HG03558 (cell line): ENCODE data around the gene ANTXR2.
A peak's percentile ranks its signal among the peaks of the same experiment; 100 is the strongest.

ENCODE experiments used
- ATAC-seq: cut with Tn5 transposase; IDR thresholded peaks from one replicate; pipeline ENCODE4 v1.9.1; 2021; ENCODE audit warnings: moderate number of reproducible peaks; ENCODE audit not compliant: unreplicated experiment; ENCODE audit errors: extremely low read depth

Gene ANTXR2

GRCh38 chr4:80092847-80093246, 19.8 kb upstream of the ANTXR2 start:
- ATAC-seq: no peak

DNA sequence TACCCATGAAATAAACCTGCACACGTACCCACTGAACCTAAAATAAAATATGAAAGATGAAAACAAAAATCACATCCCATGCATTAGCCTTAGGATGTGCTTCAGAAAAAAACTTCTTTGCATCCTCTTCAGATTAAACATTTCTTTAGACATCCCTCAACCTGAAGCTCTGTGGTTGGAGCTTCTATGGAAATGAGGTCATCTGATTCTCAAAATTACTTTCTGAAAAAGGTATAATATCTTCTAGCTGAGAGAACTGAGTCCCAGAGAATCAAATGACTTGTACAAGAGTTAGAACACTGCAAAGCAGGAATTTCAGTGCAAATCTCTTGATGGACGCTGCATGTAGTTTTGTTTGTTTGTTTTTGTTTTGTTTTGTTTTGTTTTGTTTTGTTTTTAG, 19.1 kb upstream of the ANTXR2 start:
- ATAC-seq: no peak

DNA sequence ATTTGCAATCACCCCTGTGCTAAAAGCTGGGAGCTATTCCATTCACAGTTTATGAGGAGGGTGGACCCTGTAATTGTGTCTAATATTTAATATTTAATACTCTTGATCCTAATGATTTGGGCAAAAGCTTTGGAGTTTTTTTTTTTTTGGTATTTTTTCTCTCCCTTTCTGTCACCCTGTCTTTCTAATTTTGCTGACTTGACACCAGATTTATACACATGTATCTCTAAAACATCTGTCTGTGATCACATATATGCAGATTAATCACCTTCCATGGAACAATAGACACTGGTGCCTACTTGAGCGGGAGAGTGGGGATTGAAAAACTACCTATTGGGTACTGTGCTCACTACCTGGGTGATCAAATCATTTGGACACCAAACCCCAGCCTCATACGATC, 18.7 kb upstream of the ANTXR2 start:
- ATAC-seq: no peak

GRCh38 chr4:80091184-80091583, 18.2 kb upstream of the ANTXR2 start:
- ATAC-seq: no peak

GRCh38 chr4:80090090-80090489, 17.1 kb upstream of the ANTXR2 start:
- ATAC-seq: no peak

GRCh38 chr4:80088471-80088870, 15.4 kb upstream of the ANTXR2 start:
- no peak for ATAC-seq

GRCh38 chr4:80086296-80086695, 13.3 kb upstream of the ANTXR2 start:
- ATAC-seq: no peak

GRCh38 chr4:80085081-80085480, 12.1 kb upstream of the ANTXR2 start:
- no peak for ATAC-seq

DNA sequence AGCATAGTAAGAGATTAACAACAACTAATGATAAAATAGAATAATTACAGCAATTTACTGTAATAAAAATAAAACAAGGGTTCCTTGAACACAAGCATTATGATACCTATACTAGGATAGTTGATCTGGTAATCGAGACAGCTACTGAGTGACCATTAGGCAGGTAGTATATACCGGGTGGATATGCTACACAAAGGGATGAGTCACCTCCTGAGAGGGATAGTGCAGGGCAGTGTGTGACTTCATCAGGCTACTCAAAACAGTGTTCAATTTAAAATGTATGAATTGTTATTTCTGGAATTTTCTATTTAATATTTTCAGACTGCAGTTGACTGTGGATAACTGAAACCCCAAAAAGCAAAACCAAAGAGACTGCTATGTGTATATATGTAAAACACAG, 9.7 kb upstream of the ANTXR2 start:
- no peak for ATAC-seq

DNA sequence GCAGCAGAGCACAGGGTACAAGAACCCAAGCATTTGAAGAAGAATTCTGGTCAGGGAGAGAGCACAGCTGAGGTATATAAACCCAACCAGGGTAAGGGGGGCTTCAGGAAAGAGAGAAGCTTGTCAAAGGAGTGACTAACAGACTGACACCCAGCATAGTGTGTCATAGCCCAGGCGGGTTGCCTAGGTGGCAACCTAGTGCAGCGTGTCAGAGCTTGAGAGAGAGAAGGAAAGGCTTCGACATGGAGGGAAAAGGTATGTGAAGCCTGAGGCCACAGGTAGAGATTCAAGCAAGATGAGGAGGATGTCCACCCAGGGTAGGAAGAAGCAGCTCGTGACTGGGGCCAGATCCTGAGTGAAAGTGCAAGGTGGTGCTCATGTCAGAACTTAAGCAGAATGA, 8.5 kb upstream of the ANTXR2 start:
- ATAC-seq: no peak

- no peak for ATAC-seq
These were observed 6.4 kb upstream of the ANTXR2 start for GRCh38 chr4:80079255-80079923.

- ATAC-seq: no peak
These were observed 5.5 kb upstream of the ANTXR2 start for GRCh38 chr4:80078346-80079092.

DNA sequence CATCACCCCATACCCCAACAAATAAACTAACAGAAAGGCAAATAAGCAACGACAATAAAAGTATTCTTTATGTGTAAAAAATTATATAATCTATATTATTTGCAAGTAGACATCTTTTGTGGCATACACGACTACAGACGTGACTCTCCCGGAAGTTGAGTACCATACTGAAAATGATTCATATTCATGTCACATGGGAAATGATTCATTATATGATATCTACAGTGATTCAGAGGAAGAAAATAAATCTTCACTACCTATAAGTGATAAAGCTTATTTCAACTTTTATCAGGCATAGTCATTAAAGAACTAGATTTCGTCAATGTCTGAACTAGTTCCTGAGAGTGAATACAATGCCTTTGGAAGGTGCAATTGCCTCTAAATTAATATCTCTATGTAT, 4.6 kb upstream of the ANTXR2 start:
- ATAC-seq: no peak

DNA sequence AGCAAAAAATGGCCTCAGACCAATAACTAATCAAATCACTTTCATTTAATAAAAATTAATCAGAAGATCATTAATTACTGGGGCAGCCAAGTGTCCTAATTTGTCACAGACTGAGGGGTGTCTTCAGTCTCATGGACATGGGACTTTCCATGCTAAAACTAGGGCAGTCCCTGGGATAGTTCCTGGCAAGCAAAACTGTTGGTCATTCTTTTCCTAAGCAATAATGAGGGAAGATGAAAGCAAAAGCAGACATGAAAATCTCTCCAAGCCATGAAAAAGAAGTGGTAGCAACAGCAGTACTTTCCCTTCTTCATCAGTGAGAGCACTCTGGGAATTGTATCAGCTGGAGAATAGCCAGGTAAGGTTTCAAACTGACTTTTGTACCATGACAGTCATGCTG, 3.7 kb upstream of the ANTXR2 start:
- no peak for ATAC-seq

DNA sequence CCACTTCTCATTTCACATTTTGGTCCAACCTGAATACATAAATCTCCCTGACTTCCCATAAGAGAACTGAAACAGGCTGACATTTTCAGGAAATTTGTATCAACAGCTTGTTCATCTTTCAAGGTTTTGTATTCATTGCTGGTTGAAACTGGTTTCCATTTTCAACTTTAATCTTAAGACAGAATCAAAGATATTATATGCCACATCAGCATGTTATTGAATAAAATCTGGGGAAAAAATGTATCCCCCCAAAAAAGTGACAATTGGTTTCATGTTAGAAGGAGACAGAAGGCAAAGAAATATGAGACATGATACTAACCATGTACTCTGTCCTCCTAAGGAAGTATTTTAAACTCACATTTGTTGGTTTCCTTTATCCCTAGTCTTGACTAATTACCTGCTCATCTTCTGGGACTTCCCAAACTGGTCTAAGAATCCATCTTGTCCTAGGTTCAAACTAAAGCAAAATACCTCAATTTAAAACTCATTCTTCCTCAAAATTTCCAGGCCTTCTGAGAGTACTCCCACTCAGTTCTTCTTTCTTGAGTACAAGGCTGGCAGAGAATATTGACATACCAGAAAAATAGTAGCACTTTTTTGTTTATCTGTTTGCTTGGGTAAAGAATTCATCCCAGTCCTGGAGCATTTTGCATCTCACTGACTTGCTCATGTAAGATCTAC, 3.1 kb upstream of the ANTXR2 start:
- ATAC-seq: no peak

- ATAC-seq: no peak
These were observed 1.6 kb upstream of the ANTXR2 start for GRCh38 chr4:80074651-80075050.

DNA sequence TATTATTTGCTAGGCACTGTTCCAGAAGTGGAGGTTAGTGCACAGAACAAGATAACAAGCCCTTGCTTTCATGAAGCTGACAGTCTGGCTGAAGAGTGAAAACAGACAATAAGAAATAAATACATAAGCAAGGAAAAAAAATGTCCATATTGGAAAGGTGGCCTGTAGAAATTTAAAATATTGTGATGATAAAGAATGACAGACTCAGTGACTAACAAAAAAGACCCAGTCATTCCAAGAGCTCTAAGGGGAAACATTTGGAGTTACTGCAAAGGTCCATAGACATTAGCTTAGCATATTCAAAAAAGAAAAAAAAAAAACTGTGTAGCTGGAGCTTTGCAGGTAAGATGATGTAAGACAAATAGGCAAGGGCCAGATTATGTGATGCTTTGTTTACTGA, 1.0 kb upstream of the ANTXR2 start:
- ATAC-seq: no peak

- peak; percentile 20 for ATAC-seq
These were observed 512 bp upstream of the ANTXR2 start for GRCh38 chr4:80073473-80074008.

DNA sequence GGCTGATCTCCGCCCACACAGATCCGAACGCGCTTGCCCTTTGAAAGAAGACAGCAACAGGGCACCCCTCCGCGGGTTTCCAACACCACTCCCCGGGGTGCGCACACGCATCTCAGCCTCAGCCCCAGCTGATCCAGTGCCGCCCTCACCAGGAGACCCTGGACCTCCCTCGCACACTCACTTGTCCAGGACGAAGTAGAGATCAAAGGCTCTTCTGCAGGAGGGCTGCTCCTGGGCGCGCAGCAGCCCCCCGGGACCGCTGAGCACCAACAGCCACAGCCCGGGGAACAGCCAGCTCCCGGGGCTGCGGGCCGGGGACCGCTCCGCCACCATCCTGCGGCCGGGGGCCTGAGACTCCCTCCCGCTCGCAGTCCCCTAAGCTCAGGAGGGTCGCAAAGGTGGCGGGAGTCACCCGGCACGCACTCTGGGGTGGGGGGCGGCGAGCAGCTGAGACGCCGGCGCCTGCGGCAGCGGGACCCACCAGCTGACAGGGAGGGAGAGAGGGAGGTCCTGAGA, 743 bp downstream of the ANTXR2 start:
- no peak for ATAC-seq

GRCh38 chr4:80071604-80072227, 1.3 kb downstream of the ANTXR2 start:
- ATAC-seq: peak; percentile 24
